B cell (primary cell): ENCODE results near the gene RCAN1. TPM values are rescaled to one million over a fixed set of nuclear protein-coding genes. Genes with fewer than 3 reads are reported as not detected.

Source experiments
- ATAC-seq: fragments of 200-7000 bp; cut with Tn5 transposase; one replicate; pipeline ENCODE4 v1.10.0; 2021; ENCODE audit warnings: low read depth, mild to moderate bottlenecking, moderate number of reproducible peaks, moderate library complexity
- CTCF ChIA-PET: fragments of 350-600 bp; sonication (Branson Sonifier 250); formaldehyde crosslinking; loops from one replicate; lab custom pipeline; 2021; ENCODE audit warnings: antibody characterized with exemption, inconsistent platforms; lab: Charles Lee
- POLR2A ChIA-PET: fragments of 350-600 bp; sonication (Branson Sonifier 250); formaldehyde crosslinking; loops from one replicate; lab custom pipeline; 2021; ENCODE audit warnings: antibody characterized with exemption; lab: Charles Lee
- DNase-seq: peaks from one replicate; pipeline ENCODE4 v3.0.0; 2013
- H2AFZ ChIP-seq: 2 replicates; pipeline ENCODE4 v1.6.1; 2012; ENCODE audit warnings: mild to moderate bottlenecking, low read depth, low read length; ENCODE audit not compliant: insufficient read depth, poor library complexity, severe bottlenecking
- H3K27ac ChIP-seq, 2 donors: 1 replicate in 1 of 2; 2 replicates in 1 of 2; pipeline ENCODE4 v1.5.1; 2012 to 2013; ENCODE audit warnings: low read length in 2 of 2, mild to moderate bottlenecking in 2 of 2, moderate library complexity in 1 of 2
- H3K27me3 ChIP-seq, 4 experiments: fragments of 200-600 bp in 1 of 4; sonication (generic) in 1 of 4; replicated peaks in 1 of 4; 1 replicate in 2 of 4; 2 replicates in 2 of 4; pipeline versions ENCODE4 v1.6.1 to v1.7.0; 2013 to 2016; ENCODE audit warnings: low read length in 3 of 4, mild to moderate bottlenecking in 2 of 4, mixed read lengths in 1 of 4, moderate library complexity in 1 of 4; ENCODE audit not compliant: insufficient read depth in 4 of 4, control insufficient read depth in 3 of 4; ENCODE audit errors: control extremely low read depth in 1 of 4
- H3K36me3 ChIP-seq, 2 experiments: replicated peaks in 1 of 2; 1 replicate in 1 of 2; 2 replicates in 1 of 2; pipeline versions ENCODE4 v1.6.1 to v1.7.1; 2013; ENCODE audit warnings: low read length in 1 of 2; ENCODE audit not compliant: insufficient read depth in 2 of 2, control insufficient read depth in 1 of 2; ENCODE audit errors: control extremely low read depth in 1 of 2, extremely low read depth in 1 of 2
- H3K4me1 ChIP-seq, 2 donors: fragments of 200-600 bp in 1 of 2; sonication (generic) in 1 of 2; 1 replicate in 1 of 2; 2 replicates in 1 of 2; pipeline versions ENCODE4 v1.5.1 to v1.6.1; 2013 to 2017; ENCODE audit warnings: low read length in 2 of 2; ENCODE audit not compliant: control insufficient read depth in 2 of 2, insufficient read depth in 2 of 2
- H3K4me2 ChIP-seq: replicated peaks from 2 replicates; pipeline ENCODE3; 2012; ENCODE audit warnings: mild to moderate bottlenecking, low read depth, low read length; ENCODE audit not compliant: poor library complexity, severe bottlenecking
- H3K4me3 ChIP-seq, 5 experiments: fragments of 200-600 bp in 1 of 5; sonication (generic) in 1 of 5; 1 replicate in 3 of 5; 2 replicates in 2 of 5; pipeline versions ENCODE4 v1.5.1 to v1.7.0; 2011 to 2016; ENCODE audit warnings: low read length in 4 of 5, mild to moderate bottlenecking in 4 of 5, low read depth in 2 of 5, control low read depth in 1 of 5, moderate library complexity in 1 of 5; ENCODE audit not compliant: insufficient read depth in 1 of 5; ENCODE audit errors: control extremely low read depth in 1 of 5, extremely low read depth in 1 of 5
- H3K79me2 ChIP-seq: fragments of 200-600 bp; sonication (generic); one replicate; pipeline ENCODE4 v1.6.0; 2016; ENCODE audit warnings: low read length; ENCODE audit not compliant: control insufficient read depth, insufficient read depth
- H3K9ac ChIP-seq: fragments of 200-600 bp; sonication (generic); 2 replicates; pipeline ENCODE4 v1.6.1; 2017; ENCODE audit warnings: mild to moderate bottlenecking, low read length, moderate library complexity
- H3K9me3 ChIP-seq, 3 donors: one replicate each; pipeline versions ENCODE4 v1.6.1 to v1.7.1; 2013; ENCODE audit warnings: low read length in 2 of 3; ENCODE audit not compliant: control insufficient read depth in 2 of 3, insufficient read depth in 1 of 3; ENCODE audit errors: control extremely low read depth in 1 of 3
- H4K20me1 ChIP-seq: 2 replicates; pipeline ENCODE4 v1.6.0; 2012; ENCODE audit warnings: mild to moderate bottlenecking, low read length; ENCODE audit not compliant: insufficient read depth, control insufficient read depth, poor library complexity, severe bottlenecking
- H3K27ac Mint-ChIP-seq: one replicate; pipeline ENCODE4 v1.8.0; 2021; ENCODE audit warnings: mixed read lengths
- H3K27me3 Mint-ChIP-seq: one replicate; pipeline ENCODE4 v1.8.0; 2021; ENCODE audit warnings: mixed read lengths
- H3K4me1 Mint-ChIP-seq: one replicate; pipeline ENCODE4 v1.8.0; 2021; ENCODE audit warnings: mixed read lengths
- H3K4me3 Mint-ChIP-seq: one replicate; pipeline ENCODE4 v1.8.0; 2021; ENCODE audit warnings: mixed read lengths
- H3K9me3 Mint-ChIP-seq: one replicate; pipeline ENCODE4 v1.8.0; 2022; ENCODE audit warnings: mixed read lengths; ENCODE audit not compliant: insufficient read depth
- EZH2 ChIP-seq: IDR thresholded peaks from 2 replicates; pipeline ENCODE4 v1.6.1; 2012; ENCODE audit warnings: borderline replicate concordance, low read depth, mild to moderate bottlenecking, moderate library complexity, low read length; ENCODE audit not compliant: insufficient read depth, poor library complexity, severe bottlenecking
- WGBS: methylation state at CpG from one replicate; pipeline ENCODE4 v1.1.5; 2013; ENCODE audit warnings: missing lambda C conversion rate; ENCODE audit not compliant: insufficient coverage; 5-methylcytosine and 5-hydroxymethylcytosine counted together
- intact Hi-C: fragments of 100-400 bp; cut with micrococcal nuclease; formaldehyde crosslinking; loops from one replicate; pipeline ENCODE4 v1.10.0; 2022
- polyA plus RNA-seq: library from polyadenylated mRNA; depleted of rRNA; stranded (reverse); fragments of >200 nt; gene quantifications from 2 replicates; pipeline ENCODE4 v1.2.3, GENCODE V29; 2012
- total RNA-seq, 2 donors: library from RNA; stranded (reverse); fragments of 120-200 nt in 1 of 2; gene quantifications; 1 replicate in 1 of 2; 2 replicates in 1 of 2; pipeline versions ENCODE4 v1.2.3 to v1.2.4, GENCODE V29; 2013 to 2022
- TF ChIP-seq, protein P1 (sequence below): fragments of 200-600 bp; IDR thresholded peaks from one replicate; pipeline ENCODE4 v1.8.0; 2022; ENCODE audit warnings: antibody characterized with exemption, mild to moderate bottlenecking

The RCAN1 gene
- total and polyA plus RNA-seq, 2 donors (not counting 1 experiment from before 2014, with no cell fraction given) = 0.97 to 4.4 TPM

- 100% methylated on average over 2 of the region's 2 CpGs for WGBS
- CTCF ChIA-PET = interaction anchor here (3.9 kb wide), 1 partner anchor 237 kb away, joined by 18 read pairs; no protein-coding TSS in a partner anchor
- Histone ChIP-seq H3K36me3 (no peaks in the 10 kb centered on the region), H3K79me2 (peaks cover 4% of the 10 kb centered on the region), H4K20me1 (no peaks in the 10 kb centered on the region), H3K4me3 (no peak overlapping the region), H3K27ac (no peak overlapping the region), H3K4me1 (no peaks in the 10 kb centered on the region), H3K9me3 (peaks cover 0 to 3% (median 0%) of the 10 kb centered on the region in 3 donors), H3K27me3 (no peaks in the 10 kb centered on the region), H2AFZ (no peak overlapping the region), H3K9ac (no peak overlapping the region), H3K4me2 (no peak overlapping the region)
- no peak for DNase-seq
- no peak overlapping the region for H3K4me3 Mint-ChIP-seq
- intact Hi-C loops = no loop called here
- no peak overlapping the region for H3K27ac Mint-ChIP-seq
- POLR2A ChIA-PET = no interaction called here
- H3K9me3 Mint-ChIP-seq = no peaks in the 10 kb centered on the region
- no peak for ATAC-seq
- H3K27me3 Mint-ChIP-seq = no peaks in the 10 kb centered on the region
- peaks cover 2% of the 10 kb centered on the region for H3K4me1 Mint-ChIP-seq
- no peak for TF ChIP-seq EZH2
- TF ChIP-seq, protein P1, sequence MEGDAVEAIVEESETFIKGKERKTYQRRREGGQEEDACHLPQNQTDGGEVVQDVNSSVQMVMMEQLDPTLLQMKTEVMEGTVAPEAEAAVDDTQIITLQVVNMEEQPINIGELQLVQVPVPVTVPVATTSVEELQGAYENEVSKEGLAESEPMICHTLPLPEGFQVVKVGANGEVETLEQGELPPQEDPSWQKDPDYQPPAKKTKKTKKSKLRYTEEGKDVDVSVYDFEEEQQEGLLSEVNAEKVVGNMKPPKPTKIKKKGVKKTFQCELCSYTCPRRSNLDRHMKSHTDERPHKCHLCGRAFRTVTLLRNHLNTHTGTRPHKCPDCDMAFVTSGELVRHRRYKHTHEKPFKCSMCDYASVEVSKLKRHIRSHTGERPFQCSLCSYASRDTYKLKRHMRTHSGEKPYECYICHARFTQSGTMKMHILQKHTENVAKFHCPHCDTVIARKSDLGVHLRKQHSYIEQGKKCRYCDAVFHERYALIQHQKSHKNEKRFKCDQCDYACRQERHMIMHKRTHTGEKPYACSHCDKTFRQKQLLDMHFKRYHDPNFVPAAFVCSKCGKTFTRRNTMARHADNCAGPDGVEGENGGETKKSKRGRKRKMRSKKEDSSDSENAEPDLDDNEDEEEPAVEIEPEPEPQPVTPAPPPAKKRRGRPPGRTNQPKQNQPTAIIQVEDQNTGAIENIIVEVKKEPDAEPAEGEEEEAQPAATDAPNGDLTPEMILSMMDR = no peak
Measured at GRCh38 chr21:34604556-34604955, 10.4 kb downstream of the RCAN1 start.

- no peaks in the 10 kb centered on the region for H4K20me1 ChIP-seq
- no peak overlapping the region for H3K27ac ChIP-seq
- H3K4me3 ChIP-seq = no peak overlapping the region
- no peak overlapping the region for H3K4me2 ChIP-seq
- ATAC-seq = no peak
- H3K27me3 Mint-ChIP-seq = no peaks in the 10 kb centered on the region
- H3K27ac Mint-ChIP-seq = no peak overlapping the region
- no peaks in the 10 kb centered on the region for H3K36me3 ChIP-seq
- ChIA-PET POLR2A (no interaction called here), CTCF (interaction anchor here (0.8 to 3.9 kb wide), 13 partner anchors 7 to 245 kb away, joined by 3 to 18 read pairs (median 5); partner anchors contain the start of gene RCAN1)
- H3K27me3 ChIP-seq = no peaks in the 10 kb centered on the region
- no peak overlapping the region for H3K9ac ChIP-seq
- TF ChIP-seq EZH2 = no peak
- TF ChIP-seq, protein P1 = no peak
- H2AFZ ChIP-seq = no peak overlapping the region
- no peak for DNase-seq
- peaks cover 0 to 3% (median 0%) of the 10 kb centered on the region in 3 donors for H3K9me3 ChIP-seq
- no peaks in the 10 kb centered on the region for H3K79me2 ChIP-seq
- H3K4me1 ChIP-seq = no peaks in the 10 kb centered on the region
- H3K9me3 Mint-ChIP-seq = no peaks in the 10 kb centered on the region
- H3K4me3 Mint-ChIP-seq = no peak overlapping the region
- H3K4me1 Mint-ChIP-seq = peaks cover 2% of the 10 kb centered on the region
- intact Hi-C loops = no loop called here
Measured at GRCh38 chr21:34603710-34604057, 11.2 kb downstream of the RCAN1 start.
